ENCODE data around the gene NUP93. TPM values are rescaled to one million over a fixed set of nuclear protein-coding genes. Genes with fewer than 3 reads are reported as not detected.

Gene NUP93
- polyA plus RNA-seq, 3 donors from 2014 or later: 57.1 to 91.4 (median 68.3) TPM

- DNase-seq: no peak
- Mint-ChIP-seq H3K27ac (no peak overlapping the region), H3K36me3 (peaks cover 0 to 4% (median 0%) of the 10 kb centered on the region in 3 donors), H3K27me3 (ENCODE audit: low read depth in 3 of 3) (peaks cover 0 to 2% (median 0%) of the 10 kb centered on the region in 3 donors), H3K4me3 (no peak overlapping the region), H3K4me1 (peaks cover 0 to 32% of the 10 kb centered on the region in 2 donors), H3K9me3 (no peaks in the 10 kb centered on the region)
These were observed 11.5 kb downstream of the NUP93 start for GRCh38 chr16:56741399-56741798.

- H3K9me3 Mint-ChIP-seq: no peaks in the 10 kb centered on the region
- peaks cover 0 to 2% (median 0%) of the 10 kb centered on the region in 3 donors for H3K27me3 Mint-ChIP-seq (ENCODE audit: low read depth in 3 of 3)
- H3K4me3 Mint-ChIP-seq: no peak overlapping the region
- peaks cover 0 to 4% (median 0%) of the 10 kb centered on the region in 3 donors for H3K36me3 Mint-ChIP-seq
- no peak overlapping the region for H3K27ac Mint-ChIP-seq
- DNase-seq: no peak
- peaks cover 0 to 28% of the 10 kb centered on the region in 2 donors for H3K4me1 Mint-ChIP-seq
These were observed 12.4 kb downstream of the NUP93 start for GRCh38 chr16:56742030-56742984.

GRCh38 chr16:56743840-56744239 lies 13.9 kb downstream of the NUP93 start:
- H3K36me3 Mint-ChIP-seq: peaks cover 0 to 4% (median 4%) of the 10 kb centered on the region in 3 donors
- DNase-seq: no peak
- no peak overlapping the region for H3K27ac Mint-ChIP-seq
- H3K4me1 Mint-ChIP-seq: peaks cover 5 to 19% of the 10 kb centered on the region in 2 donors
- H3K4me3 Mint-ChIP-seq: no peak overlapping the region
- peaks cover 0 to 2% (median 0%) of the 10 kb centered on the region in 3 donors for H3K27me3 Mint-ChIP-seq (ENCODE audit: low read depth in 3 of 3)
- H3K9me3 Mint-ChIP-seq: no peaks in the 10 kb centered on the region

GRCh38 chr16:56744996-56745640 lies 15.2 kb downstream of the NUP93 start:
- no peak for DNase-seq
- Mint-ChIP-seq H3K27ac (no peak overlapping the region), H3K27me3 (ENCODE audit: low read depth in 3 of 3) (peaks cover 0 to 2% (median 0%) of the 10 kb centered on the region in 3 donors), H3K9me3 (no peaks in the 10 kb centered on the region), H3K4me3 (no peak overlapping the region), H3K4me1 (peaks cover 12 to 28% of the 10 kb centered on the region in 2 donors), H3K36me3 (peaks cover 0 to 11% (median 11%) of the 10 kb centered on the region in 3 donors)

- peaks cover 0 to 2% (median 0%) of the 10 kb centered on the region in 3 donors for H3K27me3 Mint-ChIP-seq (ENCODE audit: low read depth in 3 of 3)
- no peak for DNase-seq
- H3K9me3 Mint-ChIP-seq: no peaks in the 10 kb centered on the region
- H3K36me3 Mint-ChIP-seq: peaks cover 5 to 12% (median 11%) of the 10 kb centered on the region in 3 donors
- peak overlapping the region in 1 of 6 donors; percentile 18 for H3K27ac Mint-ChIP-seq
- H3K4me3 Mint-ChIP-seq: no peak overlapping the region
- H3K4me1 Mint-ChIP-seq: peaks cover 13 to 25% of the 10 kb centered on the region in 2 donors
These were observed 17.6 kb downstream of the NUP93 start for GRCh38 chr16:56747486-56748045.

GRCh38 chr16:56748191-56748590 lies 18.3 kb downstream of the NUP93 start:
- peaks cover 9 to 18% (median 12%) of the 10 kb centered on the region in 3 donors for H3K36me3 Mint-ChIP-seq
- H3K9me3 Mint-ChIP-seq: no peaks in the 10 kb centered on the region
- no peak overlapping the region for H3K27ac Mint-ChIP-seq
- H3K4me1 Mint-ChIP-seq: peaks cover 13 to 24% of the 10 kb centered on the region in 2 donors
- no peak overlapping the region for H3K4me3 Mint-ChIP-seq
- H3K27me3 Mint-ChIP-seq (ENCODE audit: low read depth in 3 of 3): peaks cover 0 to 2% (median 0%) of the 10 kb centered on the region in 3 donors
- no peak for DNase-seq

GRCh38 chr16:56748826-56749225 lies 18.9 kb downstream of the NUP93 start:
- peaks cover 0 to under 1% (median 0%) of the 10 kb centered on the region in 6 donors for H3K9me3 Mint-ChIP-seq
- H3K27me3 Mint-ChIP-seq (ENCODE audit: low read depth in 3 of 3): peaks cover 0 to 3% (median 0%) of the 10 kb centered on the region in 3 donors
- peaks cover 13 to 24% of the 10 kb centered on the region in 2 donors for H3K4me1 Mint-ChIP-seq
- peak overlapping the region in 2 of 6 donors; percentile 3 to 37 for H3K27ac Mint-ChIP-seq
- no peak for DNase-seq
- H3K36me3 Mint-ChIP-seq: peaks cover 15 to 24% (median 19%) of the 10 kb centered on the region in 3 donors
- H3K4me3 Mint-ChIP-seq: no peak overlapping the region

GRCh38 chr16:56749672-56750491 lies 20.0 kb downstream of the NUP93 start:
- peaks cover 0 to 2% (median 0%) of the 10 kb centered on the region in 3 donors for H3K27me3 Mint-ChIP-seq (ENCODE audit: low read depth in 3 of 3)
- no peak for DNase-seq
- no peak overlapping the region for H3K4me3 Mint-ChIP-seq
- peak overlapping the region in 3 of 6 donors; percentile 23 to 60 (median 43) for H3K27ac Mint-ChIP-seq
- H3K9me3 Mint-ChIP-seq: peaks cover 0 to 4% (median 0%) of the 10 kb centered on the region in 6 donors
- H3K4me1 Mint-ChIP-seq: peaks cover 13 to 21% of the 10 kb centered on the region in 2 donors
- peaks cover 21 to 28% (median 24%) of the 10 kb centered on the region in 3 donors for H3K36me3 Mint-ChIP-seq

- Mint-ChIP-seq H3K27me3 (ENCODE audit: low read depth in 3 of 3) (peaks cover 0 to 2% (median 0%) of the 10 kb centered on the region in 3 donors), H3K4me3 (no peak overlapping the region)
These were observed 23.5 kb downstream of the NUP93 start for GRCh38 chr16:56753410-56753809.

GRCh38 chr16:56755038-56755437 lies 25.1 kb downstream of the NUP93 start:
- H3K9me3 Mint-ChIP-seq: peaks cover 0 to 4% (median 0%) of the 10 kb centered on the region in 6 donors
- DNase-seq: no peak
- peaks cover 0 to 2% (median 0%) of the 10 kb centered on the region in 3 donors for H3K27me3 Mint-ChIP-seq (ENCODE audit: low read depth in 3 of 3)
- peaks cover 20 to 40% (median 29%) of the 10 kb centered on the region in 3 donors for H3K36me3 Mint-ChIP-seq
- no peak overlapping the region for H3K4me3 Mint-ChIP-seq
- peaks cover 2 to 8% of the 10 kb centered on the region in 2 donors for H3K4me1 Mint-ChIP-seq
- H3K27ac Mint-ChIP-seq: no peak overlapping the region

More at GRCh38 chr16:56753410-56753809, 23.5 kb downstream of the NUP93 start:
- Mint-ChIP-seq H3K9me3 (peaks cover 0 to 4% (median 0%) of the 10 kb centered on the region in 6 donors), H3K4me1 (peaks cover 10 to 20% of the 10 kb centered on the region in 2 donors), H3K36me3 (peaks cover 21 to 34% (median 29%) of the 10 kb centered on the region in 3 donors), H3K27ac (no peak overlapping the region)
- DNase-seq: no peak

- peaks cover 0 to 5% of the 10 kb centered on the region in 2 donors for H3K4me1 Mint-ChIP-seq
- peaks cover 24 to 43% (median 27%) of the 10 kb centered on the region in 3 donors for H3K36me3 Mint-ChIP-seq
- peaks cover 0 to 2% (median 0%) of the 10 kb centered on the region in 3 donors for H3K27me3 Mint-ChIP-seq (ENCODE audit: low read depth in 3 of 3)
- H3K4me3 Mint-ChIP-seq: no peak overlapping the region
- no peak overlapping the region for H3K27ac Mint-ChIP-seq
- peaks cover 0 to 4% (median 0%) of the 10 kb centered on the region in 6 donors for H3K9me3 Mint-ChIP-seq
- DNase-seq: no peak
These were observed 28.5 kb downstream of the NUP93 start for GRCh38 chr16:56758432-56758831.

GRCh38 chr16:56758930-56759329 lies 29.0 kb downstream of the NUP93 start:
- no peak for DNase-seq
- Mint-ChIP-seq H3K4me3 (no peak overlapping the region), H3K9me3 (peaks cover 0 to 3% (median 0%) of the 10 kb centered on the region in 6 donors), H3K27ac (no peak overlapping the region), H3K27me3 (ENCODE audit: low read depth in 3 of 3) (no peaks in the 10 kb centered on the region), H3K36me3 (peaks cover 22 to 38% (median 23%) of the 10 kb centered on the region in 3 donors), H3K4me1 (peaks cover 0 to 5% of the 10 kb centered on the region in 2 donors)

Measured in immature natural killer cell (primary cell).